Measurements from ENCODE around the gene NPRL2. TPM values are rescaled to one million over a fixed set of nuclear protein-coding genes. Genes with fewer than 3 reads are reported as not detected.

NPRL2 gene
- total and polyA plus RNA-seq, 9 of the 15 experiments (the other 6 are each of a cell fraction or from before 2014, with no cell fraction given) = 17.4 to 40.4 (median 24.4) TPM

DNA sequence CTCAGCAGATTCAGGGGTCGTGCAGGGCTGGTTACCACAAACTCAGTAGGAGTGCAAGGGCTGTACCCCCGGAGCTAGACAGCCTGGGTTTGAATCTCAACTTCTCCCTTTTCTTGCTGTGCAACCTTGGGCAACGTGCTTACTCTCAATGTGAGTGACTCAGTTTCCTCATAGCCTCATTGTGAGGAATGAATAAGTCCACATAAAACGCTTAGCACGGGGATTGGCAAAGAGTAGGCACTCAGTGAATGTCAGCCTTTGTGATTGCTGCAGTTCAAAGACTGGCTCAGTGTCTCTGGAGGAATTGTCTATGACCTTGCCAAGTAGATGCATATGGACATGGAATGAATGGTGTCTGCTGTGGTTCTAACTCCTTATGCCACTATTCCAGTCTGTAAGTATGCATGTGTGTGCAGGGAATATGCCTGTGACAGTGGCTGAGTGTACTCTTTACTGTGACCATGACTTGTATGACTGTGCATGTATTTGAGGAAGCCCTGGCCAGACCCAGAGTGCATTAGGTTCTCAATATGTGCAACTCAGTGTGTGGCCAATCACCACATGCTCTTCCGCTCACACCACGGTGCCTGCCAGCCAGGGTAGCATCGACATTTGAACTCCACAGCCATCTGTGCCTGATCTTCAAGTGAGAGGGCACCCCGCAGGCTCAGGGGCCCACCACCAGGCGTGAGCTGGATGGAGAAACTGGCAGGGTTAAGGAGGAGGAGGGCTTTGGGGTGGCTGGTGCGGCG lies 50.5 kb downstream of the NPRL2 start:
- H2AFZ ChIP-seq (ENCODE audit: low read depth, low read length) = peak overlapping the region; percentile 74
- peak; percentile 79; the same call in 1 of the 2 replicates for TF ChIP-seq NFRKB (IDR thresholded peaks at IDR 0.05; ENCODE audit: low read depth)
- TF ChIP-seq L3MBTL2 (IDR thresholded peaks at IDR 0.05) = peak; percentile 60
- no peak for TF ChIP-seq ZNF398 (CRISPR knock-in tag; IDR thresholded peaks at IDR 0.05)
- no peak for TF ChIP-seq CGGBP1 (CRISPR knock-in tag; IDR thresholded peaks at IDR 0.05)
- no peak for TF ChIP-seq TCFL5 (CRISPR knock-in tag; conservative IDR thresholded peaks at IDR 0.05)
- peak; percentile 70; the same call in 1 of the 2 replicates for TF ChIP-seq NFE2 (IDR thresholded peaks at IDR 0.05; ENCODE audit: low read depth)
- TF ChIP-seq MAFG (tag; conservative IDR thresholded peaks at IDR 0.05) = peak; percentile 55; the same call in 1 of the 2 replicates
- TF ChIP-seq PTTG1 (tag; IDR thresholded peaks at IDR 0.05; ENCODE audit: low read depth) = 0 out of 2 replicates have a peak, but pooled peaks have one; percentile 43
- no peak for TF ChIP-seq CC2D1A (IDR thresholded peaks at IDR 0.05)
- no peak for TF ChIP-seq SREBF2 (CRISPR knock-in tag; IDR thresholded peaks at IDR 0.05)
- TF ChIP-seq NRF1 (conservative IDR thresholded peaks at IDR 0.05 in 1 of 2, IDR thresholded peaks at IDR 0.05 in 1 of 2) = no peak
- TF ChIP-seq ZNF143 (CRISPR knock-in tag; IDR thresholded peaks at IDR 0.05) = peak; percentile 53; the same call in 1 of the 2 replicates
- peak; percentile 60; the same call in 1 of the 2 replicates for TF ChIP-seq ARID2 (IDR thresholded peaks at IDR 0.05)

More for the DNA sequence above, 50.5 kb downstream of the NPRL2 start:
- in situ Hi-C loops (cut with MboI) = no loop called here
- H3K79me2 ChIP-seq (ENCODE audit: control insufficient read depth, insufficient read depth, low read length) = peaks cover 49% of the 10 kb centered on the region
- ATAC-seq (peak; percentile 5; the same call in 1 of the 3 replicates), FAIRE-seq (peak; percentile 87), DNase-seq (ENCODE audit: extremely low read depth in 1 of 4, low spot score in 3 of 4) (peak in 2 of 4 experiments; percentile 19 to 48)
- H3K36me3 ChIP-seq (ENCODE audit: control insufficient read depth, insufficient read depth, low read length) = peaks cover 19% of the 10 kb centered on the region; the same call in 2 of the 3 replicates
- H3K9me3 ChIP-seq (replicated peaks; ENCODE audit: control insufficient read depth, insufficient read depth, low read depth, low read length) = no peaks in the 10 kb centered on the region
- H3K4me1 ChIP-seq (replicated peaks in 1 of 2; ENCODE audit: control insufficient read depth in 2 of 2, insufficient read depth in 2 of 2, low read length in 2 of 2) = peaks cover 25 to 66% of the 10 kb centered on the region in 2 experiments; a peak in 4 of 5 replicates
- ChIA-PET POLR2A (interaction anchor here (0.5 to 1.1 kb wide), 6 partner anchors 15 to 54 kb away, joined by 3 to 6 read pairs (median 4); partner anchors contain the start of gene TUSC2), CTCF (ENCODE audit: low intra/inter-chr PET ratio) (no interaction called here)
- H3K9ac ChIP-seq (ENCODE audit: insufficient read depth in 1 of 2, low read depth in 2 of 2, low read length in 2 of 2) = peak overlapping the region; percentile 87 to 94
- intact Hi-C loops (cut with micrococcal nuclease) = loop anchor here (2.0 kb wide), 1 partner anchor 29 kb away; the partner anchor contains the start of gene TUSC2
- peak overlapping the region; percentile 83 for H3K4me3 ChIP-seq
- H4K20me1 ChIP-seq (replicated peaks; ENCODE audit: control insufficient read depth, insufficient read depth, low read length) = no peaks in the 10 kb centered on the region
- no peaks in the 10 kb centered on the region for H3K27me3 ChIP-seq (ENCODE audit: control insufficient read depth in 2 of 2, insufficient read depth in 2 of 2, low read length in 2 of 2)
- WGBS (ENCODE audit: insufficient coverage, low coverage, missing lambda C conversion rate) = 28% methylated on average over 11 of the region's 12 CpGs
- BruUV-seq (replicated peaks) = TSS peak; percentile 95
- peak overlapping the region; percentile 99 for H3K27ac ChIP-seq (ENCODE audit: extremely low read depth, low read depth, low read length)
- H3K4me2 ChIP-seq (ENCODE audit: insufficient read depth, low read length) = peak overlapping the region; percentile 94
- H3K9me1 ChIP-seq (ENCODE audit: control insufficient read depth, insufficient read depth, low read length) = no peaks in the 10 kb centered on the region

Data from K562 (cell line).